ENCODE measurements around the gene SNPH. TPM values are rescaled to one million over a fixed set of nuclear protein-coding genes. Genes with fewer than 3 reads are reported as not detected.

The SNPH gene
- total RNA-seq, 1 donor from 2014 or later, result 6.9 TPM

Other genes with a start within 250 kb of the SNPH start
- gene PSMF1, start 147.7 kb upstream of the SNPH start, total RNA-seq, result 119 TPM
- gene TMEM74B, start 81.3 kb upstream of the SNPH start, total RNA-seq, result 2.7 TPM
- 0.13 TPM for gene C20orf202, start 62.8 kb upstream of the SNPH start, total RNA-seq
- not detected for gene RAD21L1, start 40.2 kb upstream of the SNPH start, total RNA-seq
- 2.7 TPM for gene SDCBP2, start 62.8 kb downstream of the SNPH start, total RNA-seq
- gene FKBP1A, start 126.8 kb downstream of the SNPH start, total RNA-seq, result 163 TPM
- 64.0 TPM for gene NSFL1C, start 200.6 kb downstream of the SNPH start, total RNA-seq
- 2.2 TPM for gene SIRPB2, start 225.1 kb downstream of the SNPH start, total RNA-seq